Activated gamma-delta T cell (primary cell): ENCODE data around the gene SPHK2.
"Not testable (repeated sequence)": the region's sequence is repeated elsewhere in the genome, so short reads cannot be mapped to it uniquely, and the experiment has no call there.

Experiments used
- DNase-seq: peaks from one replicate; lab custom pipeline; 2025; lab: John Stamatoyannopoulos, UW

The SPHK2 gene

DNA sequence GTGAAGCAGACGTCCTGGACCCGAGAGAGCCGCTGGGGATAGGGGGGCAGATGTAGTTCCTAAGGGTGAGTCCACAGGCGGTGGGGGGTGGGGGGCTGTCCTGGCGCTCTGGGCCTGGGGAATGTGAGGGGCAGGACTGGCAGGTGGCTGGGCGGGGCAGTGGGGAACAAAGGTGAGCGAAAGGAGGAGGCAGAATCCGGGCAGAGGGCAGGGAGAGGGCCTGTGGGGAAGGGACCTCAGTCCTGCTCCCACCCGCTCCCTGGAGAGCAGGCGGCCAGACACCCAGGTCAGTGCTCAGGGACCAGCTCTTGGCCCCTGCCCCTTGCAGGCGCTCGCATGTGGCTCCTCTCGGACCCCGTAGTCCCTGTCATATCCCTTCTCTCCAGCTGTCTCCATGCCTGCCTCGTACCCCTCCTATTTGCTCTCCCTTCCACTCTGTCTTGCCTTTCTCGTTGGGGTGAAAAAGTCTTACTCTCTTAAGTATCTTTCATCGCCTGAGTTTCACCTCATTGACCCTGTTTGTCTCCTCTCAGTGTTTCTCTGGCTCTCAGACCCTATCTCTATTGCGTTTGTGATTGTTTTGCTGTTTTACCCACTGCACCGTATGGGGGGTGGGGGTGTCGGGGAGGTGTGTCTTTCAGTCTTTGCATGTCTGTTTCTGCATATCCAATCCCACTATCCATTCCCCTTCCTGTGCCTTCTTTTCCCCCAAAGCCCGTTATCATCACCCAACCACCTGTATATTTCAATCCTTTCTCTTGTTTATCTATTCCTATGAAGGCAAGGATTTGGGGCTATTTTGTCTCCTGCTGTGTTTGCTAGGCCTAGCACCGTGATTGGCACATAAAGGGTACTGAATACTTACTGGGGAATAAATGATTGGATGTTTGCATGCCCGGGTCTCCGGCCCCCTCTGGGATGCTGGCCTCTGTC is 5.8 kb downstream of the SPHK2 start:
- DNase-seq, result no peak

DNA sequence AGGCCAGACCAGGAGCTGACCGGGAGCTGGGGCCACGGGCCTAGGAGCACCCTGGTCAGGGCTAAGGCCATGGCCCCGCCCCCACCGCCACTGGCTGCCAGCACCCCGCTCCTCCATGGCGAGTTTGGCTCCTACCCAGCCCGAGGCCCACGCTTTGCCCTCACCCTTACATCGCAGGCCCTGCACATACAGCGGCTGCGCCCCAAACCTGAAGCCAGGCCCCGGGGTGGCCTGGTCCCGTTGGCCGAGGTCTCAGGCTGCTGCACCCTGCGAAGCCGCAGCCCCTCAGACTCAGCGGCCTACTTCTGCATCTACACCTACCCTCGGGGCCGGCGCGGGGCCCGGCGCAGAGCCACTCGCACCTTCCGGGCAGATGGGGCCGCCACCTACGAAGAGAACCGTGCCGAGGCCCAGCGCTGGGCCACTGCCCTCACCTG is 6.6 kb downstream of the SPHK2 start:
- no peak for DNase-seq

- no peak for DNase-seq
Observed at GRCh38 chr19:48627201-48627864, 8.0 kb downstream of the SPHK2 start.

DNA sequence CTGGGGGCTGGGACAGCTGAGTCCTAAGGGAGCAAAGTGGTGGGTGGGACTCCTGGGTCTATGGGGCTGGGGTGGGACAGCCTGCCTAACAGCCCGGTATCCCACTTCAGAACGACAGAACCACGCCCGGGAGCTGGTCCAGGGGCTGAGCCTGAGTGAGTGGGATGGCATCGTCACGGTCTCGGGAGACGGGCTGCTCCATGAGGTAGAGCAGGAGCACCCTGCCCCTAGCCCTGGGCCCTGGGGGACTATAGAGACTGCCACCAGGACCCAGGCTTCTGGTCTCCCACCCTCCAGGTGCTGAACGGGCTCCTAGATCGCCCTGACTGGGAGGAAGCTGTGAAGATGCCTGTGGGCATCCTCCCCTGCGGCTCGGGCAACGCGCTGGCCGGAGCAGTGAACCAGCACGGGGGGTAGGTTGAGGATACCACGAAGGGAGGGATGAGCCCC is 8.6 kb downstream of the SPHK2 start:
- DNase-seq, result no peak

DNA sequence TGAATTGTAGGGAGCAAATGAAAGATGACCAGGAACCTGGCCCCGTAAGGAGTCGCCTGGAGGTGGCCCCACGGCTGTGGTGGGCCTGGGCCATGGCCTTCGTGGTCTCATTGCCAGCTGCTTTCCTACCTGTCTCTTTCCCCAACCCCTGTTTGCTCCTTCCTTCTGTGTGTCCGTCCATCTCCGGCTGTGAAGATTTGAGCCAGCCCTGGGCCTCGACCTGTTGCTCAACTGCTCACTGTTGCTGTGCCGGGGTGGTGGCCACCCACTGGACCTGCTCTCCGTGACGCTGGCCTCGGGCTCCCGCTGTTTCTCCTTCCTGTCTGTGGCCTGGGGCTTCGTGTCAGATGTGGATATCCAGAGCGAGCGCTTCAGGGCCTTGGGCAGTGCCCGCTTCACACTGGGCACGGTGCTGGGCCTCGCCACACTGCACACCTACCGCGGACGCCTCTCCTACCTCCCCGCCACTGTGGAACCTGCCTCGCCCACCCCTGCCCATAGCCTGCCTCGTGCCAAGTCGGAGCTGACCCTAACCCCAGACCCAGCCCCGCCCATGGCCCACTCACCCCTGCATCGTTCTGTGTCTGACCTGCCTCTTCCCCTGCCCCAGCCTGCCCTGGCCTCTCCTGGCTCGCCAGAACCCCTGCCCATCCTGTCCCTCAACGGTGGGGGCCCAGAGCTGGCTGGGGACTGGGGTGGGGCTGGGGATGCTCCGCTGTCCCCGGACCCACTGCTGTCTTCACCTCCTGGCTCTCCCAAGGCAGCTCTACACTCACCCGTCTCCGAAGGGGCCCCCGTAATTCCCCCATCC is 9.4 kb downstream of the SPHK2 start:
- DNase-seq, result no peak

DNA sequence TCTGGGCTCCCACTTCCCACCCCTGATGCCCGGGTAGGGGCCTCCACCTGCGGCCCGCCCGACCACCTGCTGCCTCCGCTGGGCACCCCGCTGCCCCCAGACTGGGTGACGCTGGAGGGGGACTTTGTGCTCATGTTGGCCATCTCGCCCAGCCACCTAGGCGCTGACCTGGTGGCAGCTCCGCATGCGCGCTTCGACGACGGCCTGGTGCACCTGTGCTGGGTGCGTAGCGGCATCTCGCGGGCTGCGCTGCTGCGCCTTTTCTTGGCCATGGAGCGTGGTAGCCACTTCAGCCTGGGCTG is 9.9 kb downstream of the SPHK2 start:
- DNase-seq, result no peak

DNA sequence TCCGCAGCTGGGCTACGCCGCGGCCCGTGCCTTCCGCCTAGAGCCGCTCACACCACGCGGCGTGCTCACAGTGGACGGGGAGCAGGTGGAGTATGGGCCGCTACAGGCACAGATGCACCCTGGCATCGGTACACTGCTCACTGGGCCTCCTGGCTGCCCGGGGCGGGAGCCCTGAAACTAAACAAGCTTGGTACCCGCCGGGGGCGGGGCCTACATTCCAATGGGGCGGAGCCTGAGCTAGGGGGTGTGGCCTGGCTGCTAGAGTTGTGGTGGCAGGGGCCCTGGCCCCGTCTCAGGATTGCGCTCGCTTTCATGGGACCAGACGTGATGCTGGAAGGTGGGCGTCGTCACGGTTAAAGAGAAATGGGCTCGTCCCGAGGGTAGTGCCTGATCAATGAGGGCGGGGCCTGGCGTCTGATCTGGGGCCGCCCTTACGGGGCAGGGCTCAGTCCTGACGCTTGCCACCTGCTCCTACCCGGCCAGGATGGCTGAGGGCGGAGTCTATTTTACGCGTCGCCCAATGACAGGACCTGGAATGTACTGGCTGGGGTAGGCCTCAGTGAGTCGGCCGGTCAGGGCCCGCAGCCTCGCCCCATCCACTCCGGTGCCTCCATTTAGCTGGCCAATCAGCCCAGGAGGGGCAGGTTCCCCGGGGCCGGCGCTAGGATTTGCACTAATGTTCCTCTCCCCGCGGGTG is 10.4 kb downstream of the SPHK2 start:
- no peak for DNase-seq

GRCh38 chr19:48630296-48631063 is 11.2 kb downstream of the SPHK2 start:
- no peak for DNase-seq

GRCh38 chr19:48631225-48631624 is 11.9 kb downstream of the SPHK2 start:
- DNase-seq, result no peak

DNA sequence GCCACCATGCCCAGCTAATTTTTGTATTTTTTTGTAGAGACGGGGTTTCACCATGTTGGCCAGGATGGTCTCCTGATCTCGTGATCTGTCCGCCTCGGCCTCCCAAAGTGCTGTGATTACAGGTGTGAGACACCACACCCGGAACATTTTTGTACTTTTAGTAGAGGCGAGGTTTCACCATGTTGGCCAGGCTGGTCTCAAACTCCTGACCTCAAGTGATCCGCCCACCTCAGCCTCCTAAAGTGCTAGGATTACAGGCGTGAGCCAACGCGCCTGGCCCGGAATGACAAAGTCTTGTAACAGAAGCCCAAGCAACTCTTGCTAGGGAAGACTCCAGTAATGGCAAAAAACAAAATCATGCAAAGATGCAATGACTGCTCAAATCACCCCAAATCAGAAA is 13.0 kb downstream of the SPHK2 start:
- DNase-seq, result not testable (repeated sequence)

- DNase-seq, result no peak
Observed at GRCh38 chr19:48632692-48633147, 13.4 kb downstream of the SPHK2 start.

DNA sequence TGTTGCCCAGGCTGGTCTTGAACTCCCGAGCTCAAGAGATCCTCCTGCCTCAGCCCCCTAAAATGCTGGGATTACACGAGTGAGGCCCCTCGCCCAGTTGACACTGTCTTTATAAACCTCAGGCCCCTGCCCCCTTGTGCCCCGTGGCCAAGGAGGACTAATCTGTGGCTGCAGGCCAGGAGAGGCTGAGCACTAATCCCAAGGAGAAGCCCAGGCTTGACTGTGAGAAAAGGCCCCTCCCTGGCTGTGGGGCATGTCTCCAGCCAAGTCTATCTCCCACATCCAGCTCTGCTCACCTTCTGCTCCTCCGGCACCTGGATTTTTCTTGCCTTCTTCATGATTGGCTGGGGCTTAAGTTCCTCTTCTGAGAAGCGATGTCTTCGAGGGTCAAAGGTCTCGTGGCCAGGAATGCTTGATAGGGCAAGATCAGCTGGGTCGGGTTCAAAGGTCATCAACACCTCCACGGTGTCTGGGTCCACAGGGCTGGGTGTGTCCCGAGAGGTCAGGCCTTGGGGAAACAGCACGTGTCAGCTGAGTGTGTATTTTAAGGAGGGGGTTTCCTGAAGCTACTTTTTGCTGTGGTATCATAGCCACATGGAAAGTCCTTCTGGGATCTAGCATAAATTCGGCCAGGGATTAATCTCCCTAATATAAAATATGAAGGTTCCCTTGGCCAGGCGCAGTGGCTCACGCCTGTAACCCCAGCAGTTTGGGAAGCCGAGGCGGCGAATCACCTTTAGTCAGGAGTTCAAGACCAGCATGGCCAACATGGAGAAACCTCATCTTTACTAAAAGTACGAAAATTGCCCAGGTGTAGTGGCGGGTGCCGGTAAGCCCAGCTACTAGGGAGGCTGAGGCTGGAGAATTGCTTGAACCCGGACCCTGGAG is 14.1 kb downstream of the SPHK2 start:
- DNase-seq, result no peak

- no peak for DNase-seq
Observed at GRCh38 chr19:48634036-48634342, 14.7 kb downstream of the SPHK2 start.

GRCh38 chr19:48634424-48635262 is 15.3 kb downstream of the SPHK2 start:
- peak; percentile 82 for DNase-seq

- DNase-seq, result peak; percentile 73
Observed at GRCh38 chr19:48635263-48635965, 16.1 kb downstream of the SPHK2 start.

DNA sequence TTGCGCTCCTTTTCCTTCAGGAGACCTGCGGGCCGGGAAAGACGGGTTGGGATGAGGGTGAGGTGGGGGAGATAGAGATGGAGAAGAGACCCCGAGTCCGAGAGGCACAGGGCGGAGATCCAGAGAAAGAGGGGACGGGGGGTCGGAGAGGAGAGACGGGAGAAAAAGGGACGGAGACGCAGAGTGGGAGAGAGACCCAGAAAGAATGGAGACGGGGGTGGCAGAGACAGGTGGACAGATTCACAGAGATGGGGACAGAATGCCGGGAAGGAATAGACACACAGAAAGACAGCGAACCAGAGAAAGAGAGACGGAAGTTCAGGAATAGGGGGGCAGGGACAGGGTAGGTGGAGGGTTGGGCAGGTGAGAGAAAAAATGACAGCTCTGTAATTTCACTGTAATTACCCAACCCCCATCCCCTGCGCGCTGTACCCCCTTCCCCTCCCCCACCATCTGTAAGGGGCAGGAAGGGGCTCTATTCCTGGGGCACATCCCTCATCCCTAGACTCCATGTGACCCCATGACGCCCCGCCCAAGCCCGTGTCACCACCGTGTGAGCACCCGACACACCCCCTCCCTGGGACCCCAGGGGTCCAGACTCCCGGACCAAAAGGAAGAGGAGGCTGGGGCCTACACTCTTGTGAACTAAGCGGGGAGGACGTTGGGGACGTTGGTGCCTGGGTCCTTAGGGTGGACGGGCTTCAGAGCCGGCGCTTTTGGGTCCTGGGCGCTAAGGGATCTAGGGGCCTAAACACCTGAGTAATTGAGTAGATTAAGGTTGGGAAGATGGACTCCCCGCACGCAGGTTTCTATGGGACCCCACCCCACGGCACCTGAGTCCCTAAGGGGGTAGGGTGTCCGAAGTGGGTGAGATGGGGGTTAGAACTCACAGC is 16.9 kb downstream of the SPHK2 start:
- DNase-seq, result no peak

DNA sequence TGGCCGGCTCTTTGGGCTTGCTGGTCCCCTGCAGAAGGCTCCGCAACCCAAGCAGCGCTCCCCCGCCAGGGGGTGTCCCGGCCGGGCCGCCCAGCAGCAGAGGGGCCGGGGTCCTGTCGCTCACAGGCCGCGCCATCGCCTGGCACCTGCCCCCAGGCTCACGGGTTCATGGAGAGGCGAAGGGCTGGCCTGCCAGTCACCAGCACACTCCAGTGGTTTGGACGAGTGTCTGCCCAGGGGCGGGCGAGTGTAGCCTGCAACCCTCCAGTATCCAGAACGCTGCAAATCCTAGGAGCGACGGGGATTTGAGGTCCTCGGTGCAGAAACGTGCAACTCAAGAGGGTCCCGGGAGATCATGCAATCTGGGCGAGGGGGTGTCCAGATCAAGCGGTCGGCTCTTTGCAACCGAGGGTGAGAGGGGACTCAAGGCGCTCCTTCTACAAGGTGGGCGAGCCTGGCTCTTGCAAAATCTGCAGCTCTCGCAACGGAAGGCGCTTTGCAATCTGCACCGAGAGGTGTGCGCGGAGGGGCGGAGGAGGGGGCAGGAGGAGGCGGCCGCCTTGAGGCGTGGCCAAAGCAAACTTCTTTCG is 17.6 kb downstream of the SPHK2 start, which contains the start of gene DBP:
Gene DBP, minus strand, starts transcription at position 521 of the 590 bp plus-strand sequence. Its CDS starts 385 bp downstream, at position 136.
- no peak for DNase-seq
